22Rv1 (cell line): ENCODE results near the gene RARRES2.

Experiments
- ZFX ChIP-seq: fragments of 450-650 bp; IDR thresholded peaks from 2 replicates; pipeline ENCODE4 v1.6.1; 2017; ENCODE audit warnings: antibody characterized with exemption, borderline replicate concordance
- TF ChIP-seq, protein P1 (sequence below): fragments of 450-650 bp; IDR thresholded peaks from 2 replicates; pipeline ENCODE4 v1.5.1; 2017; ENCODE audit warnings: mild to moderate bottlenecking

DNA sequence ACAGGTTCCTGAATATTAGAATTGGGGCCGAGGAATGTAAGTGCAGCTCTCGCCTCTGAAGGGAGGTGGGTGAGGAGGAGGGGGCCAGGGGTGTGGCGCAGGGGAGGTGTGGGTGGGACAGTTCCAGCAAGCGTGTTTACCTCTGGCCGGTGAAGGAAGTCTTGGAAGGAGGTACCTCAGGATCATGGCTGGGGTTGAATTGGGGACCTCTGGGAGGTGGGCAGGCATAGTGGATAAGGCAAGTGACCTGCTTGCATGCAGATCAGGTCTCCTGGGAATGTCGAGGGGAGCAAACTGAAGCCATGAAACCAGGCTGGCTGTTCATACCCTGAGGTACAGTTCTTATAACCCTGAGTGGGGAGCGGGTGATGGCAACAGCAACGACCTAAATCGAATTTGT is 39.7 kb upstream of the RARRES2 start:
- TF ChIP-seq, protein P1, sequence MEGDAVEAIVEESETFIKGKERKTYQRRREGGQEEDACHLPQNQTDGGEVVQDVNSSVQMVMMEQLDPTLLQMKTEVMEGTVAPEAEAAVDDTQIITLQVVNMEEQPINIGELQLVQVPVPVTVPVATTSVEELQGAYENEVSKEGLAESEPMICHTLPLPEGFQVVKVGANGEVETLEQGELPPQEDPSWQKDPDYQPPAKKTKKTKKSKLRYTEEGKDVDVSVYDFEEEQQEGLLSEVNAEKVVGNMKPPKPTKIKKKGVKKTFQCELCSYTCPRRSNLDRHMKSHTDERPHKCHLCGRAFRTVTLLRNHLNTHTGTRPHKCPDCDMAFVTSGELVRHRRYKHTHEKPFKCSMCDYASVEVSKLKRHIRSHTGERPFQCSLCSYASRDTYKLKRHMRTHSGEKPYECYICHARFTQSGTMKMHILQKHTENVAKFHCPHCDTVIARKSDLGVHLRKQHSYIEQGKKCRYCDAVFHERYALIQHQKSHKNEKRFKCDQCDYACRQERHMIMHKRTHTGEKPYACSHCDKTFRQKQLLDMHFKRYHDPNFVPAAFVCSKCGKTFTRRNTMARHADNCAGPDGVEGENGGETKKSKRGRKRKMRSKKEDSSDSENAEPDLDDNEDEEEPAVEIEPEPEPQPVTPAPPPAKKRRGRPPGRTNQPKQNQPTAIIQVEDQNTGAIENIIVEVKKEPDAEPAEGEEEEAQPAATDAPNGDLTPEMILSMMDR = no peak
- TF ChIP-seq ZFX = no peak
